ENCODE results near the gene RALGDS. TPM values are rescaled to one million over a fixed set of nuclear protein-coding genes. Genes with fewer than 3 reads are reported as not detected.

The RALGDS gene
- total RNA-seq, 1 experiment from 2014 or later = 36.1 TPM

DNA sequence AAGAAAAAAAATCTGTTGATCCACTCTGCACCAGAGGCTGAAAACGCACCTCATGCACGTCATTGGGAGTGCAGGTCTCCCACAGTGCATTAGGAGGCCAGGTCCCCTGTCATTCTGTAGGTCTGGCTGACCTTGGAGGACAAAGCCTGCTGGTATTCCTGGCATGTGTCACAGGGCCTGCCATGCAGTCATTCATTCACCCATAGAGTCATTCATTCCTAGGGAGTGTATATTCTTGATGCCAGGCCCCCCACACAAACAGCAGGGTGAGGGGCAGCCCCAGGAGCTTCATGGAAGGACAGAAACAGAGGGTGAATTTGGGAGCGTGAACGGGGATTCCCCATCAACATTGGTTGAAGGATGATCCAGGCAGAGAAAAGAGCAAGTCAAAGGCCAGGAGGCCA is 40.5 kb upstream of the RALGDS start:
- Histone ChIP-seq H3K4me2 (ENCODE audit: low read length) (no peak overlapping the region), H2AFZ (ENCODE audit: low read depth, low read length, poor library complexity, severe bottlenecking) (peak overlapping the region; percentile 74), H3K79me2 (ENCODE audit: insufficient read depth, low read length) (no peaks in the 10 kb centered on the region), H3K9me3 (ENCODE audit: control insufficient read depth in 1 of 2, insufficient read depth in 1 of 2, low read depth in 1 of 2, low read length in 2 of 2) (no peaks in the 10 kb centered on the region), H3K27me3 (ENCODE audit: insufficient read depth, low read length) (no peaks in the 10 kb centered on the region), H3K9ac (ENCODE audit: low read length) (no peak overlapping the region), H3K36me3 (ENCODE audit: control insufficient read depth in 1 of 2, insufficient read depth in 2 of 2, low read length in 2 of 2) (no peaks in the 10 kb centered on the region), H3K4me1 (ENCODE audit: control insufficient read depth in 1 of 2, insufficient read depth in 2 of 2, low read length in 2 of 2) (0 out of 4 replicates have a peak, but pooled peaks cover 0 to 3% of the 10 kb centered on the region in 2 experiments), H3K9me2 (ENCODE audit: insufficient read depth) (no peaks in the 10 kb centered on the region), H4K20me1 (ENCODE audit: insufficient read depth) (no peaks in the 10 kb centered on the region), H3K27ac (ENCODE audit: low read depth, low read length) (no peak overlapping the region), H3K4me3 (replicated peaks in 1 of 2; ENCODE audit: low read depth in 1 of 2, low read length in 2 of 2) (no peak overlapping the region)
- no peak for DNase-seq (ENCODE audit: low read depth, low spot score)
- POLR2A ChIA-PET = no interaction called here
- no TSS peak for BruUV-seq (replicated peaks)
- RAD21 ChIA-PET (ENCODE audit: low non-redundant PET in 1 of 2, low total read pairs in 2 of 2, uncharacterized antibody in 2 of 2, unreplicated experiment in 2 of 2) = no interaction called here
- no peak for ATAC-seq
- CTCF ChIA-PET = no interaction called here
- TF ChIP-seq SRF (IDR thresholded peaks at IDR 0.05; ENCODE audit: low read depth) (no peak), JUND (IDR thresholded peaks at IDR 0.05) (no peak), SP1 (IDR thresholded peaks at IDR 0.05; ENCODE audit: low read depth) (no peak), POLR2A (IDR thresholded peaks at IDR 0.05; ENCODE audit: borderline replicate concordance, extremely low read depth, insufficient read depth, insufficient read length) (no peak), EGR1 (IDR thresholded peaks at IDR 0.05; ENCODE audit: low read depth) (no peak), EZH2phosphoT487 (IDR thresholded peaks at IDR 0.05; ENCODE audit: borderline replicate concordance) (no peak), SIN3A (IDR thresholded peaks at IDR 0.05; ENCODE audit: low read depth) (no peak), YY1 (IDR thresholded peaks at IDR 0.05; ENCODE audit: extremely low read depth, insufficient replicate concordance, low read depth, low read length) (no peak), ZFX (IDR thresholded peaks at IDR 0.05) (no peak), ELF1 (IDR thresholded peaks at IDR 0.05; ENCODE audit: borderline replicate concordance, low read depth) (no peak), ZNF274 (IDR thresholded peaks at IDR 0.05; ENCODE audit: low read depth, low read length) (no peak), POLR2AphosphoS5 (IDR thresholded peaks at IDR 0.05; ENCODE audit: low read depth, low read length) (no peak), CBX3 (IDR thresholded peaks at IDR 0.05; ENCODE audit: low read depth) (no peak), EZH2 (IDR thresholded peaks at IDR 0.05) (no peak), RAD21 (IDR thresholded peaks at IDR 0.05; ENCODE audit: low read depth) (no peak), FOSL1 (IDR thresholded peaks at IDR 0.05; ENCODE audit: low read depth) (no peak)
- TF ChIP-seq, protein P1, sequence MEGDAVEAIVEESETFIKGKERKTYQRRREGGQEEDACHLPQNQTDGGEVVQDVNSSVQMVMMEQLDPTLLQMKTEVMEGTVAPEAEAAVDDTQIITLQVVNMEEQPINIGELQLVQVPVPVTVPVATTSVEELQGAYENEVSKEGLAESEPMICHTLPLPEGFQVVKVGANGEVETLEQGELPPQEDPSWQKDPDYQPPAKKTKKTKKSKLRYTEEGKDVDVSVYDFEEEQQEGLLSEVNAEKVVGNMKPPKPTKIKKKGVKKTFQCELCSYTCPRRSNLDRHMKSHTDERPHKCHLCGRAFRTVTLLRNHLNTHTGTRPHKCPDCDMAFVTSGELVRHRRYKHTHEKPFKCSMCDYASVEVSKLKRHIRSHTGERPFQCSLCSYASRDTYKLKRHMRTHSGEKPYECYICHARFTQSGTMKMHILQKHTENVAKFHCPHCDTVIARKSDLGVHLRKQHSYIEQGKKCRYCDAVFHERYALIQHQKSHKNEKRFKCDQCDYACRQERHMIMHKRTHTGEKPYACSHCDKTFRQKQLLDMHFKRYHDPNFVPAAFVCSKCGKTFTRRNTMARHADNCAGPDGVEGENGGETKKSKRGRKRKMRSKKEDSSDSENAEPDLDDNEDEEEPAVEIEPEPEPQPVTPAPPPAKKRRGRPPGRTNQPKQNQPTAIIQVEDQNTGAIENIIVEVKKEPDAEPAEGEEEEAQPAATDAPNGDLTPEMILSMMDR (IDR thresholded peaks at IDR 0.05 in 2 of 3, conservative IDR thresholded peaks at IDR 0.05 in 1 of 3; ENCODE audit: borderline replicate concordance in 1 of 3, insufficient read depth in 1 of 3, low read depth in 2 of 3, low read length in 2 of 3) = no peak
- TF ChIP-seq, protein P2, sequence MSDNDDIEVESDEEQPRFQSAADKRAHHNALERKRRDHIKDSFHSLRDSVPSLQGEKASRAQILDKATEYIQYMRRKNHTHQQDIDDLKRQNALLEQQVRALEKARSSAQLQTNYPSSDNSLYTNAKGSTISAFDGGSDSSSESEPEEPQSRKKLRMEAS (IDR thresholded peaks at IDR 0.05) = no peak
- TF ChIP-seq, protein P3, sequence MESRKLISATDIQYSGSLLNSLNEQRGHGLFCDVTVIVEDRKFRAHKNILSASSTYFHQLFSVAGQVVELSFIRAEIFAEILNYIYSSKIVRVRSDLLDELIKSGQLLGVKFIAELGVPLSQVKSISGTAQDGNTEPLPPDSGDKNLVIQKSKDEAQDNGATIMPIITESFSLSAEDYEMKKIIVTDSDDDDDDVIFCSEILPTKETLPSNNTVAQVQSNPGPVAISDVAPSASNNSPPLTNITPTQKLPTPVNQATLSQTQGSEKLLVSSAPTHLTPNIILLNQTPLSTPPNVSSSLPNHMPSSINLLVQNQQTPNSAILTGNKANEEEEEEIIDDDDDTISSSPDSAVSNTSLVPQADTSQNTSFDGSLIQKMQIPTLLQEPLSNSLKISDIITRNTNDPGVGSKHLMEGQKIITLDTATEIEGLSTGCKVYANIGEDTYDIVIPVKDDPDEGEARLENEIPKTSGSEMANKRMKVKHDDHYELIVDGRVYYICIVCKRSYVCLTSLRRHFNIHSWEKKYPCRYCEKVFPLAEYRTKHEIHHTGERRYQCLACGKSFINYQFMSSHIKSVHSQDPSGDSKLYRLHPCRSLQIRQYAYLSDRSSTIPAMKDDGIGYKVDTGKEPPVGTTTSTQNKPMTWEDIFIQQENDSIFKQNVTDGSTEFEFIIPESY (IDR thresholded peaks at IDR 0.05; ENCODE audit: extremely low read depth, insufficient replicate concordance, low read length) = no peak
- TF ChIP-seq, protein P4, sequence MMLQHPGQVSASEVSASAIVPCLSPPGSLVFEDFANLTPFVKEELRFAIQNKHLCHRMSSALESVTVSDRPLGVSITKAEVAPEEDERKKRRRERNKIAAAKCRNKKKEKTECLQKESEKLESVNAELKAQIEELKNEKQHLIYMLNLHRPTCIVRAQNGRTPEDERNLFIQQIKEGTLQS (IDR thresholded peaks at IDR 0.05) = no peak
- intact Hi-C loops (cut with micrococcal nuclease) = no loop called here
